Astrocyte (in vitro differentiated cells and primary cell): ENCODE results near the gene BTBD16.

Experiments
- CTCF ChIP-seq: IDR thresholded peaks from 2 replicates; pipeline ENCODE4 v1.5.1; 2011; ENCODE audit warnings: low read depth, mild to moderate bottlenecking, inconsistent platforms, low read length, moderate library complexity; ENCODE audit not compliant: insufficient read depth
- EZH2 ChIP-seq: IDR thresholded peaks from 2 replicates; pipeline ENCODE4 v1.6.1; 2012; ENCODE audit warnings: mild to moderate bottlenecking, low read length, inconsistent platforms; ENCODE audit not compliant: insufficient read depth

- TF ChIP-seq CTCF (no peak), EZH2 (no peak)
Observed at GRCh38 chr10:122326806-122327205, 55.7 kb downstream of the BTBD16 start.
